AG08395 (cell line): ENCODE measurements around the gene MATN1.
A peak's percentile ranks its signal among the peaks of the same experiment; 100 is the strongest.

ENCODE experiments used
- DNase-seq: peaks from one replicate; pipeline ENCODE4 v3.0.0; 2012; ENCODE audit warnings: mixed read lengths, low spot score

The MATN1 gene

DNA sequence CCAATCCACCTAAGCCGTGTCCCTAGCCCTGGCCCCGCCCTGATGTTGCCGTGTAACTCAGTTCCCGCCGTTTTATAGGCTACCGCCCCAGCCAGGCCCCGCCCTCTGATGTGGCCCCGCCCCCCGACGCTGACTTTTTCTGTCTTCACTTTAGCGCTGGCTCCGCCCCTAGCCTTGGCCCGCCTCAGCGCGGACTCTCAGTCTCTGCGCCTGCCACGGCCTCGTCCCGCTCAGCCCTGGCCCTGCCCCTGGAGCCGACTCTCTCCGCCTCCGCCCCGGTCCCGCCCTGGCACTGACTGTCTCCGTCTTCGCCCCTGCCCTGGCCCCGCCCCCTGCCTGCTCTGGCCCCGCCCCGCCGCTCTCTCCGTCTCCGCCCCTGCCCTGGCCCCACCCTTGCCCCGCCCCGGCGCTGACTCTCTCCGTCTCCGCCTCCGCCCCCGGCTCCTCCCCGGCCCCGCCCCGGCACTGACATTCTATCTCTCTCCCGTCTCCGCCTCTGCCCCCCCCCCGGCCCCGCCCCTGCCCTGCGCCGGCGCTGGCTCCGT, 5.2 kb downstream of the MATN1 start:
- peak; percentile 95 for DNase-seq

- DNase-seq: no peak
These were observed 6.7 kb downstream of the MATN1 start for GRCh38 chr1:30716646-30717045.

DNA sequence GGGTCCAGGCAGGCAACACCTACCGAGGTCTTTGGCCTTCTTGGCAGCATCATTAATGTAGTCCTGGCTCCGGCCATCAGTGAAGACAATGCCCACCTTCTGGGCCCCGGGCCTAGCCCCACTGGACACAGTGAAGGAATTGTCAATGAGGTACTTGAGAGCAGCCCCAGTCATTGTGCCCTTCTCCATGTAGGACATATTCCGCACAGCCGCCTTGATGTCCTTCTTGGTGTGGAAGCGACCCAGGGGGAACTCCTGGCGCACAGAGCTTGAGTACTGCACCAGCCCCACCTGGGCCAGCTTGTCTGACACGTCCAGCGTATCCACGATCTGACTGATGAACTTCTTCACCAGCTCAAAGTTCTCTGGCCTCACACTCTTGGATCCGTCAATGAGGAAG, 7.5 kb downstream of the MATN1 start:
- DNase-seq: no peak

DNA sequence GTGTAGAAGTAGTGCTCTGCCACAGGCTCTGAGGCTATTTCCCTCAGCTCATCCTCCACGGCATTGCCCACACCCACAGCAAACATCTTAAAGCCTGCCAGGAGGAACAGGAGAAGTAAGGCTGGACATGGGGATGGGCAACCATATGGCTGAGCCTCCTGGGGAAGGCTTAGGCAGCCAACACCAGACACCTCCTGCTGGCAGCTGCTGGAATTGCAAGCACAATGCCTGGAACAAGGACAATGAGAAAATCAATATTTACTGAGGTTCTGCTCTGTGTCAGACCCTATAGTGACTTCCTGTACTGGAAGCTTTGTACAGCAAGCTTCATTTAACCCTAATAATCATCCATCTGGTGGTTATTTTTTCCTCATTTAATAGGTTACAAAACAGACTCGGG, 8.2 kb downstream of the MATN1 start:
- DNase-seq: no peak

DNA sequence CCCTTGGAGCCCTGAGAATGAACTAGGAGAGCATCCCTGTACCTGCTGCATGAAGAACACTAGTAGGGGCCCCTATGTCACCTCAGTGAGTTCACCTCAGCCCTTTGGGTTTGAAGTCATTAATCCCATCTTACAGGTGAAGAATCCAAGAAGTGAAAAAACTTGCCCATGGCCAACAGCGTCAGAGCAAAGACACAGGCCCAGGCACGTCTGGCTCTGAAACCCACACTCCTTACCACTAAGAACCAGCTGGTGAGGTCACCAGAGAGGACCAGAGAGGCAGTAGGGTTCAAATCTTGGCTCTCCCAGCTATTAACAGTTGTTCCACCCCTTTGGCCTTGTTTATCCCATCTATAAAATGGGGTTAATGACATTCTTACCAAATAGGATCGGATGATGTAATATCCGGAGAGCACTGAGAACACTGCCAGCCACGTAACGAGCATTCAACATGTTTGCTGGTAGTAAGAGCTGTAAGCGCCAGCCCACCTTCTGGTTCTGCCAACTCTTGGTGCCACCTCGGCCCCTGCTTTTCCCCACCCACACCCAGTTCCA, 8.8 kb downstream of the MATN1 start:
- no peak for DNase-seq

DNA sequence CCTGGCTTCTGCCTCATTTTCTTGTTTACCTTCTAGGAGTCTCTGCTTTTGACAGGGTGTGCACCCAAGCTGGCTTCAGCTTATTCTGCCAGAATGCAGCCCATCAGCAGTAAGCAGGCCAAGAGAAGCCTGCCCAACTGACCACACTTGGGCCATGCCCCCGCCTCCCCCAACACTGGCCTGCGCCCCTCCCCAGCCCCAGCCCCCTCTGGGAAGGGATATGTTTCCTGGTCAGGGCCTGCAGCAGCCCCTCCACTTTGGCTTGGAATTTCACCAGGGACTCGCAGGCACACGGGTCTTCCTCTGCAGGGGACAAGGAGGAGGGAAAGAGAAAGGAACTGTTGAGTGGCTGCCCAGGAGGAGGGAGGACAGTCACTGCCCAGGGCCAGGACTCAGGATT, 9.4 kb downstream of the MATN1 start:
- no peak for DNase-seq

GRCh38 chr1:30713311-30713710, 10.1 kb downstream of the MATN1 start:
- no peak for DNase-seq

DNA sequence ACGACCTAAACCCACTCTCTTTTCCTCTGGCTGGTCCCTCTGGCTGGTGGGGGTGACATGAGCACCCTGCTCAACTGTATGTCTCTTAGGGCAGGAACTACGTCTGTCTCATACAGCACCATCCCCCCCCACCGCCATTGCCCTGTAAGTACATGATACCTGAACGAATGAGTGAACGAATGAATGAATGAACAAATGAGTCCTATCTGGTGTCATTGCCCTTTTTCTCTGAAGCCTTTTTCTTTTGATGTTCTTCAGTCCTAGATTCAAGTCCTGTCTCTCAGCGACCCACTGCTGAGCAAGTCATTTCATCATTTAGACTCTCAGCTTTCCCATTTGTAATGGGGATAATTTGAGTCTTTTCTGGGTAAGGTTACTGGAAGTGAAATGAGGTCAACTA, 10.8 kb downstream of the MATN1 start:
- no peak for DNase-seq

GRCh38 chr1:30710407-30710806, 13.0 kb downstream of the MATN1 start:
- no peak for DNase-seq

DNA sequence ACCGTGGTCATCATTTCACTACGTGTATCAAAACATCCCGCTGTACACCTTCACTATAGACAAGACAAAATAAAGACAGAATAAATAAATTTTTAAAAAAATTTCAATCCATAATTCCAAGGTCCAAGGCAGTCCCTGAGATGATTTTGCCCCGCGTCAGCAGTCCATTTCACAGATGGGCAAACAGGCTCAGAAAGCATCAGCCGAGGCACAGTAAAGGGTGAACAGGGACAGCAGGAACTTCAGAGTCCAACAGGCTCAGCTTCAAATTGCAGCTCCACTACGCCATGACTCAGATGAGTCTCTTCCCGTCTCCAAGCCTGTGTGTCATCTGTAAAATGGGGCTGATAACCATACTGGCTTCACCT, 15.0 kb downstream of the MATN1 start:
- no peak for DNase-seq

- peak; percentile 87 for DNase-seq
These were observed 15.7 kb downstream of the MATN1 start for GRCh38 chr1:30707412-30708360.

GRCh38 chr1:30706528-30706927, 16.9 kb downstream of the MATN1 start:
- peak; percentile 58 for DNase-seq

GRCh38 chr1:30705698-30706097, 17.7 kb downstream of the MATN1 start:
- DNase-seq: no peak

- DNase-seq: peak; percentile 13
These were observed 18.4 kb downstream of the MATN1 start for GRCh38 chr1:30704765-30705509.

- peak; percentile 68 for DNase-seq
These were observed 19.1 kb downstream of the MATN1 start for GRCh38 chr1:30704271-30704670.

- DNase-seq: no peak
These were observed 20.6 kb downstream of the MATN1 start for GRCh38 chr1:30702823-30703222.

DNA sequence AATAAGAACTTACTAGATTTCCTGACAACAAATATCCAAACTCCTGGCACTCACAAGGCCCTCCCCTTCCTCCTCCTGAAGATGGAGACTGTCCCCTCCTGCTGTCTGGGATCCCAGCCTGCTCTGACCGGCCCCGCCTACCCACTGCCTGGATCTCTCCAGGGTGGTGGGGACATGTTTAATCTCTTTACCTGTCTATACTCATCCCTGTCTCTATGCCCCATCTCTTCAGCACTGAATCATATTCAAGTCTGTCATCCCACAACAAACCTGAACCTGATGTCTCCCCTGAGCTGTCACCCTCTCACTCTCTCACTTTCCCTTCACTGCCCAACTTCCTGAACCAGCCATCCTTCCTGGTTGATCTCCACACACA, 22.1 kb downstream of the MATN1 start:
- no peak for DNase-seq

- peak; percentile 94 for DNase-seq
These were observed 22.7 kb downstream of the MATN1 start for GRCh38 chr1:30700528-30701257.

GRCh38 chr1:30699762-30700161, 23.6 kb downstream of the MATN1 start:
- no peak for DNase-seq

DNA sequence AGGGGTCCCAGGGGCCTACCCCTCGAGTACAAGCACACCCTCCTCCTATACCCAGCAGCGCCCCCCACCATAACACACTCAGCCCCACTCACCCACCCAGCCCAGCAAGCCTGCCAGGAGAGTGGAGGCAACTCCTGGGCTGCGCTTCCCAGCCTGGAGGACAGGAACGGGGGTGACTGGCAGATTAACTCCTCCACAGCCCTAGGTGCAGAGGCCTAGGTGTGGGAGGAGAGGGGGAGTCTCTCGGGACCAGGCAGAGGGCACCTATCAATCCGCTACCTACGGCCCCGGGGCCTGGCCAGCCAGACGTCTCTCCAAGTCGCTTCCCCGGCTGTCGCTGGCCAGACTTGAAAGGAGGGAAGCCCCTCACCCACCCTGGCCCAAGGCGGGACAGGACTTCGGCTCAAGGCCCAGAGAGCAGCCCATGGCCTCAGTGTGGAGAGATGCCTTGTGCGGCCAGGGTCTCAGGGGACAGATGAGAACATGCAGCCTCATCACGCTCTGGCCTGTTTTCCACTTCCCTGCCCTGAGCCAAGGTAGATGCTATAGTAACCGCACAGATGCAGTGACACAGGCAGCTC, 24.9 kb downstream of the MATN1 start:
- no peak for DNase-seq

DNA sequence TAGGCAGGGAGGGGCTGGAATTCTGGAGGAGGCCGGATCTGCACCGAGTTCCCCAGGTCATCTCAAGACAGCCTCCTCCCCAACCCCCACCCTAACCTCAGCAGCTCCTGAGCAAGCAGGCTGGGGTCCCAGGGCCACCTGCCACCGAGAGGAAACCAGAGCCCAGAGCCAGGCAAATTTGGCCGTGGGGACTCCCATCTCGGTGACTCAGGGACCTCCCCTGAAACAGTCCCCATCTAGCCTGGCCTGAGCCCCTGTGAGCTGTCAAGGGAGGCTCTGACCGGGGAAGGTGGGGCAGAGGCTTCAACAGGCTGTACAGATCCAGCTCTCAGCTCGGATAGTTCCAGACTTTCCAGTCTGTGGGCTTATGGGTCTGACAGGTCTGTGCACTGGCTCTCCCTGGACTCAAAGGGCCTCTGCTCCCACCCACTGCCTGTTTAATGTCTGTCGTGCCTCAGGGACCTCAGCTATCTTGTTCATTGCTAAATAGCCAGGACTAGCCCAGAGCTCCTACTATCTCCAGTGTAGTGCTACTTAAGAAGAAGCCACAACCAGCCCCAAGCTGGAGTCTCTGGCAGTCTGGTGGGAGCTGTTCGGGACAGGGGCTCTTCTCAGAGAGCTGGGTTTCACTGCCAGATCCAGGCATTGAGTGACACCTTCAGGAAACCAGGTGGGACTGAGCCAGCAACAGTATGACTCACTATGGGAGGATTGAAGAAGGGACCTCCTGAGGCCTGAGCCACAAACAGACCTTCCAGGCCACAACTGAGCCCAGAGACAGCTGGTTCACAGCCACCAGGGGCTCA, 25.6 kb downstream of the MATN1 start:
- DNase-seq: peak; percentile 60
